Motor neuron (in vitro differentiated cells): ENCODE measurements around the gene PTGR3. TPM values are rescaled to one million over a fixed set of nuclear protein-coding genes. Genes with fewer than 3 reads are reported as not detected.

Source experiments
- total RNA-seq, 8 experiments: library from RNA; unstranded; fragments of 300-600 nt; gene quantifications; 2 replicates each; pipeline versions ENCODE4 v1.2.3 to v1.2.4, GENCODE V29; 2022

Gene PTGR3
- total RNA-seq, 8 experiments from 2014 or later, result 9.0 to 41.9 (median 25.4) TPM

Other genes with a start within 250 kb of the PTGR3 start
- 100 to 1,000 TPM in 2 of 8 experiments, 10 to 100 TPM in 5, 1 to 10 TPM in 1; 6.5 to 106 (median 53.4) TPM for gene TSHZ1, start 1.7 kb upstream of the PTGR3 start, total RNA-seq
- under 1 TPM in 4 of 8 experiments, not detected in 4; 0.08 to 0.33 (median 0.10) TPM for gene SMIM21, start 218.6 kb upstream of the PTGR3 start, total RNA-seq